Right ventricle myocardium superior (tissue), 1 donor: ENCODE results near the gene KLC1. TPM values are rescaled to one million over a fixed set of nuclear protein-coding genes. Genes with fewer than 3 reads are reported as not detected.

ENCODE experiments used
- ATAC-seq: fragments of 200-7000 bp; cut with Tn5 transposase; one replicate; pipeline ENCODE4 v1.9.1; 2020; ENCODE audit warnings: mild to moderate bottlenecking; ENCODE audit not compliant: poor library complexity
- DNase-seq: peaks from one replicate; pipeline ENCODE4 v3.0.0-alpha.2; 2020
- intact Hi-C: fragments of 100-400 bp; cut with DNase I; formaldehyde crosslinking; loops from one replicate; pipeline ENCODE4 v1.11.2; 2022
- total RNA-seq: library from RNA; stranded (reverse); fragmentation: NEBNext Ultra II Directional; extraction: Animal tissue kit (Norgen Biotek cat#: 25700); gene quantifications from one replicate; pipeline ENCODE4 v1.2.1, GENCODE V29; 2021
- donor health status: DM: no; HTN: yes; CAD: no; lungs with severe emphysema.

Gene KLC1
- total RNA-seq, 1 donor from 2014 or later: 152 TPM

DNA sequence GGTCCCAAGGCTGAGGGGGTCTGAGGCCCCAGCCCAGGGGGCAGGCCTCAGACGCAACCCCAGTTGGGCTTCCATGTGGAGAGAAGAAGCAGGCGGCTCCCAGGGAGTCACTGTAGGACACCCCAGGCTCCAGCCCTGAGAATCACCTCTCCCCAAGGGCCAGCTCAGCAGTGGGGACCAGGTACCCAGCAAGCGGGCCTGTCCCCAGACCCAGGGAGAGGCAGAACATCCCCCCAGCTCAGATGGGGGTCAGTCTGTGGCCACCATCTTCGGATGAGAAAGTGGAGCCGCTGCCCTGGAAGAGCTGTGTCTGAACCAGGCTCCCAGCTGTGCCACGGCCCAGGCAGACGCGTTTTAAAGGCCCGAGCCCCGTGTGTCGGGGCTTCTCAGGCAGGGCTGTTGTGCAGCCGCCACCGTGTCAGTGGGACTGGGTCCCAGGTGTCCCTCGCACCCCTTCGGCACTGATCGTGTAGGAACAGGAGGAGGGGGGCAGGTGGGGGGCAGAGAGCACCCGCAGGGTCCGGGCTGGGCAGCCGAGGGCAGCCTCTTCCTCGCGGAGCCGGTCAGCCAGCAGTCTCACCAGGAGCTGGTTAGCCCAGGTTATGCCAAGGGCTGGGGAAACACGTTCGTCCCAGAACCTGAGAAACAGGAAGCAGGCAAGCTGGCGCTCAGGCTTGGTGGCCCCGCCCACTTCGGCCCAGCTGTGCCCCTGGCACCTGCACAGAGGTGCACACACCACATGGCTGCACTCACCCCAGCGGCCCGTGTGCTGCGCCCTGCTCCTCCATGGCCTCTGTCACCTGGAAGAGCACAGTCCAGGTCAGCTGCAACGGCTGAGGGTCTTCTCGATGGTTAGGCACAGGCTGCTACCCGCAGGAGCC lies 69.6 kb downstream of the KLC1 start:
- DNase-seq (peak; percentile 39), ATAC-seq (no peak)
- intact Hi-C loops: loop anchor here (10.0 kb wide), 1 partner anchor 124 kb away; no protein-coding TSS in a partner anchor

DNA sequence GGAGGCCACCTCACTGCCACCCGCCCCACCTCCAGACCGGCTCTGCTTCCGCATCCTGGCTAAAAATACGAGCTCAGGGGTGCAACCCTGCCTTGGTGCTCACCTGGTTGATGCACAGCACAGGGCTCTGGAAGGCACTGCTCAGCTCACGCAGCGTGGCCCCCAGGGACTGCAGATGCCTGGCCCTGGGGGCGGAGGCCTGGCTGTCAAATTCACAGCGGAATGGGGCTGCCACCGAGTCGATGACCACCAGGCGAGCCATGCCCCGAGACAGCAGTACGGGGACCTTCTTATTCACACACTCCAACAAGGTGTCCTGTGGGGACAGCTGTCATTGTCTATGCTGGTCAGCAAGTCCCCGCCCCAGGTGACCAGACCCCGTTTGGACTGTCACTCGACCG lies 70.2 kb downstream of the KLC1 start:
- ATAC-seq (no peak), DNase-seq (peak; percentile 40)
- intact Hi-C loops: loop anchor here (10.0 kb wide), 1 partner anchor 124 kb away; no protein-coding TSS in a partner anchor

DNA sequence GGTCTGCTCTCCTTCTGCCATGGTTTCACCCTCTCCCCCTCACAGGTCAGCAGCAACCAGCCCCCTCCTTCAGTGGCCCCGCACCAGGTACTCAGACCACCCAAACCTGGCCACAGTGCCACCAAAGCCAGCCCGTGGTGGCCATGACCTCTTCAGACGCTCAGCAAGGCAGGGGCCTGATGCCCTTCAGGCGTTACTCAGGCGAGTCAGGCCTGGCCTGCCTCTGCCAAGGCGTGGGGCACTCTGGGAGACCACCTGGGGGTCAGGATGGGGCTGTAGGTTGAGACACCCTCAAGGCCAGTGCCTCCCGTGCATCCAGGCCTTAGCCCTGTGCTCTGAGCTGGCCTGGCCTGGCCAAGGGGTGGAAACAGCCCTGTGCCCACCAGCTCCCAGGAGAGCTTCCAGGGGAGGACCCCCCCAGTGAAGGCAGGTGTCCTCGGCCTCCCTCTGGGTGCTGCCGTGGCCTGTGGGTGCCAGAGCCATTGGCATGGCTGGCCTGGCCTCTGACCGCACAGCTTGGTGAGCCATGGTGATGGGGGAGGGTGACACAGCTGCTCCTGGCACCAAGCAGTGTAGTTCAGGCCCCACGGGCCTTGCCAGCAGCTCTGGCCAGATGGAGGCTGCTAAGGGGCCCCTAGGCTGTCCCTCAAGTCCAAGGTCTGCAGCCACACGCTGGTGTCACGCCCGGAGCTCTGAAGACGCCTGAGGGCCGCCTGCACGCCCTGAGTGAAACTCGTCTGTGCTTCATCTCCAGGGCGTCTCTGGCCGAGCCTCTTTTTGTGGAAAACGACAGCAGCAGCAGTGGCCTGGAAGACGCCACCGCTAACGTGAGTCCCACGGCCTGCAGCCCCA lies 71.1 kb downstream of the KLC1 start:
- DNase-seq: peak; percentile 72
- intact Hi-C loops: loop anchor here (10.0 kb wide), 1 partner anchor 125 kb away; no protein-coding TSS in a partner anchor
- ATAC-seq: peak; percentile 66

DNA sequence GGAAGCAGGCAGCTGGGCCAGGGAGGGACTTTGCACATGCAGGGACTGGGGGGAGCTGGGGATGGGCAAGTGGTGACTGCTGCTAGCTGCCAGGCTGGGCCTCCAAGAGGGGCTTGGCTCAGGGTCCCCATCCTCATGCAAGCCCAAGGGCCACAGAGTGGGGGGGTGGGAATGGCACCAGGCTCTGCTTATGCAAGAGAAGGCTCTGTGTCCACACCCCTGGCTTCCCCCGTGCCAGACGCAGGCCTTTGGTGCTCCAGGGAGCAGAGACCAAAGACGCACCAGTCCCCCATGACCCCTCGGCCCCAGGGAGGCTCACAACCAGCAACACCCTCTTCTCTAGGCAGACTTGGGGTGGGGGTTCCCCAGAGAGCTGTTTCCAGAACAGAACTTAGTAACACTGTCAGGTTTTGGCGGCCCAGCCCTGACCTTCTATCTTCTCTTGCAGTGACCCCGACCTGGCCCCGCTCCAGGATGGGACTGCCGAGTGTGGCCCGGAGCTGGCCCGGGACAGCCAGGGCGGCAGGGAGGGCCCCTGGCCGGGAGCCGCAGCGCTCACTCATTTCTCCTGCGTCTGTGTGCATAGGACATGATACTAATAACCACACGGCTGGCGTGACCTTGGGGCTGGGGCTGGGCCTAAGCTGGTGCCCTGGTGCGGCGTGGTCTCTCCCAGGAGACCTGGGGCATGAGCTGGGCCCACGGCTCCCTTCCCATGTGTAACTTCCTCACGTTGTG lies 71.9 kb downstream of the KLC1 start:
- intact Hi-C loops: no loop called here
- ATAC-seq (peak; percentile 26), DNase-seq (peak; percentile 64)

DNA sequence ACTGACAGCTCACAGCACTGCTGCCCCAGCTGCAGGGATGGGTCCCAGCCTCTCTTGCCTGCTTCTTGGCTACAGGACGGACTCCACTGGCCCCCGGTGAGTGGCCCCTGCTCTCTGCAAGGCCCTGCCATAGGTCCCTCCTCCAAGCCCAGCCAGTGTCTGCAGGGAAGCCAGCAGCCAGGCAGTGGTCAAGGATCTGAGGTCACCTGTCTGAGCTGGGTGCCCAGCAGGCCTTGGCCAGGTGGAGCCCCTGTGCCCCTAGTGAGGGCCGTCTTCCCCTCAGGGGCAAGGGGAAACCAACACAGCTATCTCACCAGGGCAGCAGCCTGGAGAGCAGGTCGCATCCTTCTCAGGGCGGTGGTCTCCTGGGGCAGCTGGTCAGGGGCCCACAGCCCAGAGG lies 73.1 kb downstream of the KLC1 start:
- peak; percentile 39 for DNase-seq
- ATAC-seq: no peak

DNA sequence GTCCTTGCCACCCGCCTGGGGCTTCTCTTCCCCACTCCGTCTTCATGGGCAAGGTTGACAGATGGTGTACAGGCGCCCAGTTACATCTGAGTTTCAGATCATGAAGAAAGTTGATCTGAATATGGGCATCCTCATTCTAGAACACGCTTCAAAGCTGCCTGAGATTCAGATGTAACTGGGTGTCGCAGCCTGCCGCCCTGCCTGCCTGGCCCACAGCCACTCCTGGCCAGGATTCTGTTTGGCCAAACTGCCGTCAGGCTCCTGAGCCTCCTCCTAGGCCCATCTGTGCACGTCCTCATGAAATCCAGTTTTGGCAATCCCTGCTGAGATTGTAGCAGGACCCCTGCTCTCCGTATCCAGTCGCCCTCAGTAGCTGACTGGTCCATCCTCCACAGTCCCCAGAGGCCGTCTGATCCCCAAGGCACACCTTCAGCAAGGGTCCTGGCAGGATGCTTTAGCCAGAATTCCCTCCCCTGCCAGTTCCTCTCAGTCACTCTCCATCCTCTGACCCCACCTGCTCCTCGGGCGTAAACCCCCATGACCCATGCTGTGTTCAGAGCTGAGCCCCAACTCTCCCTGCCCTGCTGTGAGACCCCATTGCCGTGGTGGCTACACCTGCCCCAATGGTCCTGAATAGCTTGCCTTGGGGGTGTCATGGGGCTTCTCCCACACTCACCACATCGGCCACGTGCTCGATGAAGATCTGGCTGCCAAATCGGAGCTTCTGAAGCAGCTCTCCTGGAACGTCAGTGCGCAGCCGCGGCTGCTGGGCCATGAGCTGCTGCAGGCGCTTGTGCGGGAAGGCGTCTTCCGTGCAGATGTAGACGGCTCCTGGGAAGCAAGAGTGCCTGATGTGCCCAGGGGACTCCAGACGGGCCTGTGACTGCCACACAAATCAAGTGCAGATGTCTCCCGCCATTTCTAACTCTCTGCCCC lies 73.8 kb downstream of the KLC1 start:
- DNase-seq: peak; percentile 40
- intact Hi-C loops: no loop called here
- no peak for ATAC-seq

More for the DNA sequence above, 73.1 kb downstream of the KLC1 start:
- intact Hi-C loops: no loop called here

DNA sequence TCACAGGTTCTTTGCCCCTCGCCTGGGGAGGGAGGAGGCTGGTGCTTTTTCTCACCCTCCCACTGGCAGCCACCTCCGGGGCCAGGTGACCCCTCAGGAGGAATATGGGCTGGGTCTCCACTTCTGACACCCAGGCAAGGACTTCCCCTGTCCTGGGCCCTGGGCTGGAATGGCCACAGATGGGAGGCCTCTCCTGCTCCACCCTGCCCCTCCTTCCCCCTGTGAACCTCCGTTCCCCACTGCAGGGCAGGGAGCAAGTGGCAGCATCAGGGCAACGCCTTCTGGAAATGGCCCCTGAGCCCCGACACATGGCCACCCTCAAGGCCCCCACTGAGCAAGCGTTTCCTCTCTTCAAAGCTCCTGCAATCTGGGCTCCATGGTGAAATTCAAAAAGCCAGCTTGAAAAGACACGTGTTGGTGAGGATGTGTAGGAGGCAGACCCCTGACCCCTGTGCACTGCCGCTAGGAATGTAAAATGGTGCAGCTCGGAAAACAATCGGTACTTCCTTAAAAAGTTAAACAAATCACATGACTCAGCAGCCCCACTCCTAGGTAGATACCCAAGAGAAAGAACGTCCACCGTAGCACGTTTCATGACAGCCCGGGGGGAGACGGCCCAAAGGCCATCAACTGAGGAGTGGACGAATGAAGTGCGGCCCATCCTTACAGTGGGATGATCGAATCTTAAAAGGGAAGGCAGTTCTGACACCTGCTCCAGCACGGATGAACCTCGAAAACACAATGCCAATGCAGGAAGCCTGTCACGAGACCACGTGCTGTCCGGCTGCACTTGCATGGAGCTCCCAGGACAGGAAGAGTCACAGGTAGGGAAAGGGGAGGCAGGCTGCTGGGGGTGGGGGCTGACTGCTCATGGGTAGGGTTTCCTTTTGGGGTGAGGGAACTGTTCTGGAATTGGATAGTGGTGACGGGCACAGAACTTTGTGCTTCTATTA lies 74.7 kb downstream of the KLC1 start:
- DNase-seq (peak; percentile 40), ATAC-seq (no peak)
- intact Hi-C loops: no loop called here

DNA sequence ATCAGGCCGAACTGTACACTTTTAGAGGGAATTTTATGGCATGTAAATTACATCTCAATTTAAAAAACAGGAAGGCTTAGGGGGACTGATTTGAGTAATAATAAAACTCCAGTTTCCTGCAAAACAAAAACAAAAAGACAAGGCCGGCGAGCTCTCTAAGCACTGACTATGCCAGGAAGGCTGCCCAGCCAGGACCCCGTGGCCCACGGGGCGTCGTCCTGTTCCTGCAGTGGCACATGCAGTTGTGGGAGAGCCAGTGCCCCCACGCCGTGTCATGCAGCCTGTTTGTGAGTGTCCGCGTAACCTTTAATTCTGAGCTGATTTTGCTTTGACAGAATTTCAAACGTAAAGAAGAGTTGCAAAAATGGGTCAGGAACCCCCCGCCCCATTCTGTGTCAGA lies 75.7 kb downstream of the KLC1 start:
- no peak for DNase-seq
- ATAC-seq: no peak
- intact Hi-C loops: no loop called here

DNA sequence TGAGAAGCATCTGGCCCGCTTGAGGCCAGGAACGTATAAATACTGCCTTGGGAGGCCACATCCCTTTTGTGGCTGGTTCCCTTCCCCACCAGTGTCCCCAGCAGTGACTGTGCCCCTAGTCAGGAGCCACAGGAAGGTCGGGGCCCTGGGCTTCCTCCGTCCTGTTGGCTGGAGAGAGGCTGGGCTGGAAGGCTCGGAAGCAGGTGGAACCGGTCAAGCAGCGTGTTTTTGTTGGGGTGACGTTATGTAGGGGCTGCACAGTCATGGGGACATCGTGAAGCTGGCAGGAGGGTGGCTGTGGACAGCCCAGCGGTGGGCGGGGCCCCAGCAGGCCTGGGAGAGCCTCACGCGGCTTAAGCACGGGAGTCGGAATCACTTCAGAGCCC lies 76.1 kb downstream of the KLC1 start:
- DNase-seq (peak; percentile 73), ATAC-seq (peak; percentile 14)
- intact Hi-C loops: no loop called here

DNA sequence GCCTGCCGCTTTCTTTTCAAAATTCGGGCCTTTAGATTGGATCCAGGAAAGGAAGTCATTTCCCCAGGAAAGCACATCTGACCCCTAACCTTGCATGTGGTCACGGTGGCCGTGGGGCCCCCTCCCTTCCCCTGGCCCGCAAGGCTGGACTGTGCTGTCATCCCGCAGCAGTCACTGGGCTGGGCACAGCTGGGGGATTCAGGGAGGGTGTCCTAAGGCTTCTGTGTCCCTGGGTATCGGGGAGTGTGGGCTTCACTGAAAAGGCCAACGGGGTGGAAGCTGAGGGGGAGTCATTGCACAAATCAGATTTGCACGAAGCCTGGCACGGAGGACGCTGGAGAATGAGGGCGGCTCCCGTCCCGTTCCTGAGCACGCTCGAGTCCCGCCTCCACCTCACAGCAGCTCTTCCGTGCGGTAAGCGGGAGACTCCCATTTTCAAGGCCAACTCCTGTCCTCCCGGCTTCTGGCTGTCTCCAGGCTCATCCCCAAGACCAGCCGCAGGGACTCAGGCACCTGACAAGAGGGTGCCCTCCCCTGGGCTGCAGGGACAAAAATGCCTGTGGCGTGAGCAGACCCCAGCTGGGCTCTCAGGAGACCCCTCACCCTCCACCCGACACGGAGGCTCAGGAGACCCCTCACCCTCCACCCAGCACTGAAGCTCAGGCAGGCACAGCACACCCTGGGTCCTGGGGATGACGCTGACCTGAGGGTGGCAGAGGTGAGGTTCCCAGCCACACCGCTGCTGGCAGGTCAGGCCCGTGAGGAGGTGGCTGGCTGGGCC lies 76.7 kb downstream of the KLC1 start:
- intact Hi-C loops: no loop called here
- ATAC-seq: no peak

DNA sequence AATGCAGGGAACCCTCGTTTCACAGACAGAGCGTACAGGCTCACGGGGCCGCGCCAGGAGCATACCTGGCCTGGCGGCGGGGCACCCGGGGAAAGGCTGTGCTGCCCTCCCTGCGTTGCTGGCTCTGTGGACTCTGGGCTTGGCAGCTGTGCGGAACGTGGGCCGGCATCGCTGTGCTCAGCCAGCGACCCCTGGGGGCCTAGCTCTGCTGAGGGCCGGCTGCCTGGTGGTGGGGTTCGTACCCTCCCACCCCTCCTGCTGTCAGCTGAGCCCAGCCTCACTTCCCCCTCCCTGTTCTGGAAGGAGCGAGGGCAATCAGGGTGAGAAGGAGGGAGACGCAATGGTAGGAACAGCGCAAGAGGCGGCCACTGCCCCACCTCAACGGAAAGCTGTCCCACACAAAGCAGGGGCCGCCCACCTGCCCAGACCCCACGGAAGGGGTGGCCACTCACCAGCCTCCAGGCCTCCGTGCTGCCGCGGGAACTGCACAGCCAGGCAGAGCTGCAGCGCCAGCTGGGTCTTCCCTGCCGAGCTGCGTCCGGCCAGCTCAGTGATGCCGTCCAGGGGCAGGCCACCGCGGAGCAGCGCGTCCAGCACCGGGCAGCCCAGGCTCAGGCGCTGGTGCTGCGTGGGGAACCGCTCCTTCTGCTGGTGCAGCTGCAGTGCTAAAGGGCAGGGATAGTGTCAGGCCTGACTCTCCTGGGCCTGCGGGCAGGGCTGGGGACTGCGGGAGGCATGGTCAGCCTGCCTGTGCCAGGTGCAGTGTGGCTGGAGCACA lies 77.7 kb downstream of the KLC1 start:
- ATAC-seq (no peak), DNase-seq (no peak)
- intact Hi-C loops: no loop called here

More for the DNA sequence above, 76.7 kb downstream of the KLC1 start:
- no peak for DNase-seq

DNA sequence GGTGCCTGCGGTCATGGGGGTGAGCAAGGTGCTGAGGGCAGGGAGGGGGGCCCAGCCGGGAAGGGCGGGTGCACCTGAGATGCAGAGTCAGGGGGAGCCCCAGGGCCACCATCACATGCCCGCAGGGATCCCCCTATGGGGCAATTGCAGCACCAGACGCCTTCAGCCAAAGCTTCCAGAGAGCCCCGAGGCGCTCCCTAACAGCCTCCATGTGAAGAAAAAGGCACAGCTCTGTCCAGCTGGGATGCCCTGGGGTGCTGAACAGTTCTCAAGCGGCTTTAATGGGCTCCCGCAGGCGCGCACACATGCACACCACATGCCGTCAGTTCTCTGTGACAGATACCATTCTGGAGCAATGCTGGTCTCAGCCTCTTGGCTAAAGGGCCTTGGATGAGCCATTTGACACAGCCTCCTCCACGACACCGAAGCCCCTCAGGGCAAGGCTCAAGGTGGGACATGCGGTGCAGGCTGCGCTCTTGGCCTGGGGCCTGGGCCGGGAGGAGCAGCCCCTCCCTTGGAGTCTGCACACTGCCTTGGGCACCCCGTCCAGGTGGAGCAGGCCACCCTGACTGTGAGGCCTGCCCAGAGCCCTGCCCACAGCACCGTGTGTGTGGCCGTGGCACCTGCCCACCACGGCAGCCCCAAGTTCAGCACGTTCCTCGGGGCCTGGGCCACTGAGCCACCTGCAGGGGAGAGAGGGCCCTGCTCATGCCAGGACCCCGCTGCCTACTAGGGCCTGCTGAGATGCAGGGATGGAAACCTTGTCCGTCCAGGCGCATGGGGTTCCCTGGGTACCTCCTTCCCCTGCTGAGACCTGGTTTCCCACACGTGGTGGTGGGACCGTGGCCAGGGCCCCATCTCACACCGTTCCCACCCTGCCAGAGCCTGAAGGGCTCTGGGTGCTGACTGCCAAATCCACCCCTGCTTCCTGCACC lies 78.6 kb downstream of the KLC1 start:
- intact Hi-C loops: no loop called here
- ATAC-seq (no peak), DNase-seq (no peak)

DNA sequence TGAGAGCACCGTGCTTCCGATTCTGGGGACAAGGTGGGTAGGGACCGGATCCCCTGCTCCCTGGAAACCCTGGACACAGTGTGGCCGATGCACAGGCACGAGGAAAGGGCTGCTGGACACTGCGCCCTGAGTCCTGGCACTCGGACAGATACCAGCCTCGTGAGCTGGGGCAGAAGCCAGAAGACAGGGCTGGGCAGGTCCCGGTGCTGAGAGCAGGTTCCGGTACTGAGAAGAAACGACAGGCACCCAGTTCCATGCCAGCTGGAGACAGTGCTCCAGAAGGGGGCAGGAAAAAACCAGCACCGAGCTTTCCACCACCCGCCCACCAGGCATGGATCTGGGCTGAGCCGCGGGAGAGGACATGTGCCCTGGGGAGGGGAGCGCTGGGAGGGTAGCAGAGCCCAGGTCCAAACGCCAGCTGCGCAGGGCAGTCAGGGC lies 79.8 kb downstream of the KLC1 start:
- intact Hi-C loops: no loop called here
- no peak for DNase-seq
- ATAC-seq: peak; percentile 48

DNA sequence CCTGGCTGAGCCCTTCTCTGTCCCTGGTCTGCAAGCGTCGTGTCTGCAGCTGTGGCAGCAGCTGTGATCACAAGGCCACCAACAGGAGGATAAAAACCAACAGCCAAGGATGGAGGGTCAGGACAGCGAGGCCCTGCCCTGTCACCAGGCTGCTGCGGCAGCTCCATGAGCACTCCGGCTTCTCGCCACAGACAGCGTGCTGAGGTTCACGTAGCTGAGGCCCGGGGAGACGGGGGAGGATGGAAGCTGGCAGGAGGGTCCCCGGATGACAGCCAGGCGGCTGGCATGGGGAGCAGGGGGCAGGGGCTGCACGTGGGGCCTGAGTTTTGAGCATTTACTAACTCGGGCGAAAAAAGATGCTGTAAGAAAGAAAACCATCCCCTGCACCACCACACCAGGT lies 80.8 kb downstream of the KLC1 start:
- no peak for ATAC-seq
- intact Hi-C loops: no loop called here
- no peak for DNase-seq
